HepG2 (cell line): ENCODE data around the gene KANSL3. TPM values are rescaled to one million over a fixed set of nuclear protein-coding genes. Genes with fewer than 3 reads are reported as not detected.

Experiments used
- CENPT ChIP-seq: sonication (generic); formaldehyde crosslinking; IDR thresholded peaks from 2 replicates; pipeline ENCODE4 v1.8.0; 2022; ENCODE audit warnings: low read depth, mild to moderate bottlenecking, moderate library complexity, missing genetic modification reagents
- CSRNP2 ChIP-seq: sonication (generic); formaldehyde crosslinking; conservative IDR thresholded peaks from 2 replicates; pipeline ENCODE4 v1.8.0; 2022; ENCODE audit warnings: low read depth, missing genetic modification reagents
- ESRRA ChIP-seq: sonication (generic); formaldehyde crosslinking; IDR thresholded peaks from 2 replicates; pipeline ENCODE4 v1.5.1; 2020; ENCODE audit warnings: mild to moderate bottlenecking, low read depth, missing genetic modification reagents
- HMGXB4 ChIP-seq, 2 experiments: sonication (generic) in 1 of 2; formaldehyde crosslinking in 1 of 2; IDR thresholded peaks; 2 replicates each; pipeline versions ENCODE4 v1.4.0 to v1.6.1; 2018 to 2020; ENCODE audit warnings: missing genetic modification reagents in 2 of 2, borderline replicate concordance in 1 of 2, low read depth in 1 of 2, mild to moderate bottlenecking in 1 of 2, missing biosample characterization in 1 of 2
- KAT8 ChIP-seq: IDR thresholded peaks from 2 replicates; pipeline ENCODE4 v1.6.1; 2016; ENCODE audit warnings: missing genetic modification reagents, missing compliant biosample characterization
- LCORL ChIP-seq, 2 experiments: fragments of 450-650 bp in 1 of 2; sonication (generic) in 1 of 2; formaldehyde crosslinking in 1 of 2; IDR thresholded peaks; 2 replicates each; pipeline versions ENCODE4 v1.5.0 to v1.6.1; 2017 to 2020; ENCODE audit warnings: antibody characterized with exemption in 1 of 2, missing genetic modification reagents in 1 of 2
- RFX5 ChIP-seq: IDR thresholded peaks from 2 replicates; pipeline ENCODE4 v1.6.1; 2011; ENCODE audit warnings: low read depth, low read length, improper control_type of control experiment
- SIN3B ChIP-seq: fragments of 150-350 bp; IDR thresholded peaks from 2 replicates; pipeline ENCODE4 v1.6.1; 2014; ENCODE audit warnings: low read length
- SRF ChIP-seq: IDR thresholded peaks from 2 replicates; pipeline ENCODE4 v1.6.1; 2011; ENCODE audit warnings: mild to moderate bottlenecking, low read depth, low read length, moderate library complexity
- WIZ ChIP-seq: sonication (generic); formaldehyde crosslinking; IDR thresholded peaks from 2 replicates; pipeline ENCODE4 v1.5.1; 2020; ENCODE audit warnings: mild to moderate bottlenecking, missing genetic modification reagents
- ZFP36L2 ChIP-seq: sonication (generic); formaldehyde crosslinking; IDR thresholded peaks from 2 replicates; pipeline ENCODE4 v1.4.0; 2020; ENCODE audit warnings: missing genetic modification reagents
- ZNF136 ChIP-seq: sonication (generic); formaldehyde crosslinking; IDR thresholded peaks from 2 replicates; pipeline ENCODE4 v1.8.1; 2022; ENCODE audit warnings: low read depth, mild to moderate bottlenecking, moderate library complexity, missing genetic modification reagents
- ZNF446 ChIP-seq: sonication (generic); formaldehyde crosslinking; IDR thresholded peaks from 2 replicates; pipeline ENCODE4 v1.5.0; 2020; ENCODE audit warnings: mild to moderate bottlenecking, missing genetic modification reagents
- ZNF549 ChIP-seq: sonication (generic); formaldehyde crosslinking; IDR thresholded peaks from 2 replicates; pipeline ENCODE4 v1.5.0; 2020; ENCODE audit warnings: missing genetic modification reagents
- polyA plus RNA-seq, 8 experiments: library from polyadenylated mRNA; depleted of rRNA in 3 of 8; stranded (reverse) in 7 of 8; unstranded in 1 of 8; fragments of >200 nt; fragmentation: Illumina TruSeq in 4 of 8; extraction: Trizol in 4 of 8; gene quantifications; 2 replicates each; pipeline versions ENCODE4 v1.2.1 to v1.2.3, GENCODE V29; 2011 to 2016; ENCODE audit warnings: low read depth in 4 of 8, missing spikeins in 1 of 8, mixed read lengths in 1 of 8; ENCODE audit not compliant: insufficient read depth in 1 of 8
- total RNA-seq, 5 experiments: library from RNA; depleted of rRNA; stranded (reverse); fragments of >200 nt; fragmentation: Illumina TruSeq; extraction: Trizol; gene quantifications; 2 replicates each; pipeline ENCODE4 v1.2.3, GENCODE V29; 2016; ENCODE audit warnings: low read depth in 1 of 5
- TF ChIP-seq, protein P1 (sequence below): conservative IDR thresholded peaks from 2 replicates; pipeline ENCODE4 v1.6.1; 2018; ENCODE audit warnings: missing genetic modification reagents
- TF ChIP-seq, protein P2 (sequence below), 2 experiments: IDR thresholded peaks; 2 replicates each; pipeline ENCODE4 v1.6.1; 2011 to 2012; ENCODE audit warnings: low read length in 2 of 2, borderline replicate concordance in 1 of 2, low read depth in 1 of 2, mild to moderate bottlenecking in 1 of 2, moderate library complexity in 1 of 2
- TF ChIP-seq, protein P3 (sequence below): sonication (generic); formaldehyde crosslinking; IDR thresholded peaks from 2 replicates; pipeline ENCODE4 v1.5.0; 2020; ENCODE audit warnings: missing genetic modification reagents

KANSL3 gene
- total and polyA plus RNA-seq, 2 of the 13 experiments (the other 11 are each of a cell fraction or from before 2014, with no cell fraction given), result 20.8 to 37.3 TPM

DNA sequence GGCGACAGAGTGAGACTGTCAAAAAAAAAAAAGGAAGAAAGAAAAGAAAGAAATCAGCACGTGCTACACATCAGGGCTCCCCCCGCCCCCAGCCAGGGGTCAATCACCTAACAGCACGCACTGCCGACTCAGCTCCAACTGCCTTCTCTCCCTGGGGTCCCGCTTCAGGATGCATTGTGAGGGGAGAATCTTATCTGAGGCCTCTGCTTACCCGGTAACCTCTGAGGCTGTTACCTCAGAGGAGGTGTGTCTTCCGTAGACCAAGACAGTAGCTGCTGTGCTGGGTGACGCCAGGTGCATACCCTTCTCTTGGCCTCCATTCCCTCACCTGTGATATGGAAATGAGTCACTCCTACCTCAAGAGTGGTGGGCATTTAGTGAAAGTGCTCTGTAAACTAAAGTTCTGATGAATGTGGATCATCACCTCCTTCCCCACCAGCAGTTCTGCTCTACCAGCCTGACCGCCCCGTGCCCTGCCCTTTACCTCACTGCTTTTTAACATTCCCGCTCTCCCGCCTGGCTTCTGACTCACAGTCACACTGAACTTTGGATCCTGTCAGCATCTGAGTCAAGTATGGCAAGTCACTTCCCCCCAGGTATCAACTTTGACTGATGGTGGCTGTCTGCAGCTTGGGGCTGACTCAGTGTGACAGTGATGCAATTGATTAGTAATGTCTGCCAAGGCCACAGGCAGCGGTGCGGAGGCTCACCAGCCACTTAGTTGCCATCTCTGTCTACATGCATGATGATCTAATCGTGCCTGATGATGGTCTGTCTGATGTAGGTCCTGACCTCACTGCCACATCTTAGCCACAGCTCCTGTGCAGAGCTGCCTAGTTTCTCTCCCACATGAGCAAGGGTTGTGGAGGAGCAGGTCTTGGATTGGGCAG is 81.4 kb downstream of the KANSL3 start (continued):
- no peak; the same call in 1 of the 2 replicates for TF ChIP-seq ZNF549 (CRISPR knock-in tag)
- peak; percentile 45 to 93; a peak in 3 of 4 replicates for TF ChIP-seq HMGXB4 (CRISPR knock-in tag; IDR thresholded peaks at IDR 0.05; ENCODE audit: borderline replicate concordance in 1 of 2, low read depth in 1 of 2)
- TF ChIP-seq, protein P1, sequence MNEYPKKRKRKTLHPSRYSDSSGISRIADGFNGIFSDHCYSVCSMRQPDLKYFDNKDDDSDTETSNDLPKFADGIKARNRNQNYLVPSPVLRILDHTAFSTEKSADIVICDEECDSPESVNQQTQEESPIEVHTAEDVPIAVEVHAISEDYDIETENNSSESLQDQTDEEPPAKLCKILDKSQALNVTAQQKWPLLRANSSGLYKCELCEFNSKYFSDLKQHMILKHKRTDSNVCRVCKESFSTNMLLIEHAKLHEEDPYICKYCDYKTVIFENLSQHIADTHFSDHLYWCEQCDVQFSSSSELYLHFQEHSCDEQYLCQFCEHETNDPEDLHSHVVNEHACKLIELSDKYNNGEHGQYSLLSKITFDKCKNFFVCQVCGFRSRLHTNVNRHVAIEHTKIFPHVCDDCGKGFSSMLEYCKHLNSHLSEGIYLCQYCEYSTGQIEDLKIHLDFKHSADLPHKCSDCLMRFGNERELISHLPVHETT (CRISPR knock-in tag), result no peak
- TF ChIP-seq ESRRA (CRISPR knock-in tag), result peak; percentile 91
- peak; percentile 95; the same call in 1 of the 2 replicates for TF ChIP-seq ZNF136
- TF ChIP-seq WIZ, result peak; percentile 90; the same call in 1 of the 2 replicates
- TF ChIP-seq, protein P2, sequence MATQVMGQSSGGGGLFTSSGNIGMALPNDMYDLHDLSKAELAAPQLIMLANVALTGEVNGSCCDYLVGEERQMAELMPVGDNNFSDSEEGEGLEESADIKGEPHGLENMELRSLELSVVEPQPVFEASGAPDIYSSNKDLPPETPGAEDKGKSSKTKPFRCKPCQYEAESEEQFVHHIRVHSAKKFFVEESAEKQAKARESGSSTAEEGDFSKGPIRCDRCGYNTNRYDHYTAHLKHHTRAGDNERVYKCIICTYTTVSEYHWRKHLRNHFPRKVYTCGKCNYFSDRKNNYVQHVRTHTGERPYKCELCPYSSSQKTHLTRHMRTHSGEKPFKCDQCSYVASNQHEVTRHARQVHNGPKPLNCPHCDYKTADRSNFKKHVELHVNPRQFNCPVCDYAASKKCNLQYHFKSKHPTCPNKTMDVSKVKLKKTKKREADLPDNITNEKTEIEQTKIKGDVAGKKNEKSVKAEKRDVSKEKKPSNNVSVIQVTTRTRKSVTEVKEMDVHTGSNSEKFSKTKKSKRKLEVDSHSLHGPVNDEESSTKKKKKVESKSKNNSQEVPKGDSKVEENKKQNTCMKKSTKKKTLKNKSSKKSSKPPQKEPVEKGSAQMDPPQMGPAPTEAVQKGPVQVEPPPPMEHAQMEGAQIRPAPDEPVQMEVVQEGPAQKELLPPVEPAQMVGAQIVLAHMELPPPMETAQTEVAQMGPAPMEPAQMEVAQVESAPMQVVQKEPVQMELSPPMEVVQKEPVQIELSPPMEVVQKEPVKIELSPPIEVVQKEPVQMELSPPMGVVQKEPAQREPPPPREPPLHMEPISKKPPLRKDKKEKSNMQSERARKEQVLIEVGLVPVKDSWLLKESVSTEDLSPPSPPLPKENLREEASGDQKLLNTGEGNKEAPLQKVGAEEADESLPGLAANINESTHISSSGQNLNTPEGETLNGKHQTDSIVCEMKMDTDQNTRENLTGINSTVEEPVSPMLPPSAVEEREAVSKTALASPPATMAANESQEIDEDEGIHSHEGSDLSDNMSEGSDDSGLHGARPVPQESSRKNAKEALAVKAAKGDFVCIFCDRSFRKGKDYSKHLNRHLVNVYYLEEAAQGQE (IDR thresholded peaks at IDR 0.05; ENCODE audit: borderline replicate concordance in 1 of 2, low read depth in 1 of 2, low read length in 2 of 2), result peak in 1 of 2 experiments; percentile 39; a peak in 1 of 4 replicates
- TF ChIP-seq RFX5, result peak; percentile 36; the same call in 1 of the 2 replicates
- no peak for TF ChIP-seq ZFP36L2 (CRISPR knock-in tag)
- peak; percentile 92 for TF ChIP-seq SIN3B
- no peak for TF ChIP-seq ZNF446 (CRISPR knock-in tag)
- no peak for TF ChIP-seq CENPT (CRISPR knock-in tag)
- TF ChIP-seq CSRNP2, result no peak
- TF ChIP-seq, protein P3, sequence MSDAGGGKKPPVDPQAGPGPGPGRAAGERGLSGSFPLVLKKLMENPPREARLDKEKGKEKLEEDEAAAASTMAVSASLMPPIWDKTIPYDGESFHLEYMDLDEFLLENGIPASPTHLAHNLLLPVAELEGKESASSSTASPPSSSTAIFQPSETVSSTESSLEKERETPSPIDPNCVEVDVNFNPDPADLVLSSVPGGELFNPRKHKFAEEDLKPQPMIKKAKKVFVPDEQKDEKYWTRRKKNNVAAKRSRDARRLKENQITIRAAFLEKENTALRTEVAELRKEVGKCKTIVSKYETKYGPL (CRISPR knock-in tag), result no peak
- peak; percentile 95 for TF ChIP-seq LCORL (IDR thresholded peaks at IDR 0.05)
- peak; percentile 98 for TF ChIP-seq LCORL (CRISPR knock-in tag; IDR thresholded peaks at IDR 0.05)
- peak; percentile 93 for TF ChIP-seq SRF
- peak; percentile 92 for TF ChIP-seq KAT8 (CRISPR knock-in tag)
